BJ (cell line): ENCODE measurements around the gene PRKAB1. TPM values are rescaled to one million over a fixed set of nuclear protein-coding genes. Genes with fewer than 3 reads are reported as not detected.

Source experiments
- CTCF ChIA-PET: fragments of 350-600 bp; formaldehyde crosslinking; extraction: SDS; loops from one replicate; lab custom pipeline; 2021; ENCODE audit warnings: antibody characterized with exemption, inconsistent platforms; lab: Yijun Ruan, JAX
- POLR2A ChIA-PET: fragments of 300-600 bp; sonication (Branson Sonifier 250); formaldehyde crosslinking; extraction: SDS; loops from one replicate; lab custom pipeline; 2021; ENCODE audit warnings: antibody characterized with exemption; lab: Charles Lee
- DNase-seq: peaks from one replicate; pipeline ENCODE4 v3.0.0-alpha.2; 2011; ENCODE audit warnings: low read depth
- H3K27me3 ChIP-seq: 2 replicates; pipeline ENCODE4 v1.6.0; 2011; ENCODE audit warnings: low read length; ENCODE audit not compliant: control insufficient read depth, insufficient read depth
- H3K36me3 ChIP-seq: 2 replicates; pipeline ENCODE4 v1.5.1; 2011; ENCODE audit warnings: low read length; ENCODE audit not compliant: control insufficient read depth, insufficient read depth
- H3K4me3 ChIP-seq: 2 replicates; pipeline ENCODE4 v1.5.1; 2011; ENCODE audit warnings: low read depth, mild to moderate bottlenecking, control low read depth, low read length
- CTCF ChIP-seq: IDR thresholded peaks from 2 replicates; pipeline ENCODE4 v1.5.1; 2011; ENCODE audit warnings: low read depth, mild to moderate bottlenecking, control low read depth, inconsistent platforms, low read length, moderate library complexity; ENCODE audit not compliant: insufficient read depth
- polyA plus RNA-seq: library from polyadenylated mRNA; depleted of rRNA; stranded (reverse); fragments of >200 nt; gene quantifications from 2 replicates; pipeline ENCODE4 v1.2.3, GENCODE V29; 2011

Gene PRKAB1
- polyA plus RNA-seq, 1 experiment = 45.7 TPM

GRCh38 chr12:119678459-119678858, 10.5 kb downstream of the PRKAB1 start:
- peaks cover 37% of the 10 kb centered on the region for H3K36me3 ChIP-seq
- TF ChIP-seq CTCF = no peak
- CTCF ChIA-PET = interaction anchor here (1.6 to 2.8 kb wide), 3 partner anchors 10 to 20 kb away, joined by 4 to 16 read pairs (median 5); partner anchors contain the start of gene PRKAB1
- DNase-seq = no peak
- H3K27me3 ChIP-seq = no peaks in the 10 kb centered on the region
- POLR2A ChIA-PET = no interaction called here
- no peak overlapping the region for H3K4me3 ChIP-seq

- Histone ChIP-seq H3K36me3 (peaks cover 33% of the 10 kb centered on the region), H3K4me3 (no peak overlapping the region), H3K27me3 (no peaks in the 10 kb centered on the region)
- CTCF ChIA-PET = interaction anchor here (0.9 to 2.8 kb wide), 5 partner anchors 11 to 125 kb away, joined by 3 to 16 read pairs (median 4); partner anchors contain the start of gene PRKAB1
- no peak for DNase-seq
- POLR2A ChIA-PET = no interaction called here
- no peak for TF ChIP-seq CTCF
Observed at GRCh38 chr12:119679081-119679480, 11.1 kb downstream of the PRKAB1 start.

GRCh38 chr12:119679490-119679889, 11.6 kb downstream of the PRKAB1 start:
- no peaks in the 10 kb centered on the region for H3K27me3 ChIP-seq
- POLR2A ChIA-PET = no interaction called here
- no peak for DNase-seq
- peaks cover 32% of the 10 kb centered on the region for H3K36me3 ChIP-seq
- no peak for TF ChIP-seq CTCF
- CTCF ChIA-PET = interaction anchor here (0.5 to 2.8 kb wide), 5 partner anchors 11 to 180 kb away, joined by 3 to 16 read pairs (median 3); partner anchors contain the start of gene PRKAB1
- no peak overlapping the region for H3K4me3 ChIP-seq

GRCh38 chr12:119681111-119681510, 13.2 kb downstream of the PRKAB1 start:
- Histone ChIP-seq H3K4me3 (no peak overlapping the region), H3K36me3 (peaks cover 29% of the 10 kb centered on the region), H3K27me3 (no peaks in the 10 kb centered on the region)
- DNase-seq = no peak
- CTCF ChIA-PET = interaction anchor here (1.0 to 2.2 kb wide), 3 partner anchors 9 to 21 kb away, joined by 3 to 6 read pairs (median 3); partner anchors contain the start of gene PRKAB1
- TF ChIP-seq CTCF = no peak
- POLR2A ChIA-PET = no interaction called here

- Histone ChIP-seq H3K36me3 (peaks cover 24% of the 10 kb centered on the region), H3K27me3 (no peaks in the 10 kb centered on the region), H3K4me3 (no peak overlapping the region)
- no peak for DNase-seq
- no peak for TF ChIP-seq CTCF
- POLR2A ChIA-PET = no interaction called here
- CTCF ChIA-PET = interaction anchor here (0.8 to 2.2 kb wide), 5 partner anchors 13 to 221 kb away, joined by 3 to 6 read pairs (median 3); partner anchors contain the start of gene PRKAB1
Observed at GRCh38 chr12:119681728-119682638, 14.1 kb downstream of the PRKAB1 start.
